ENCODE results near the gene VOPP1.
"Not testable (repeated sequence)": the region's sequence is repeated elsewhere in the genome, so short reads cannot be mapped to it uniquely, and the experiment has no call there.

Gene VOPP1

DNA sequence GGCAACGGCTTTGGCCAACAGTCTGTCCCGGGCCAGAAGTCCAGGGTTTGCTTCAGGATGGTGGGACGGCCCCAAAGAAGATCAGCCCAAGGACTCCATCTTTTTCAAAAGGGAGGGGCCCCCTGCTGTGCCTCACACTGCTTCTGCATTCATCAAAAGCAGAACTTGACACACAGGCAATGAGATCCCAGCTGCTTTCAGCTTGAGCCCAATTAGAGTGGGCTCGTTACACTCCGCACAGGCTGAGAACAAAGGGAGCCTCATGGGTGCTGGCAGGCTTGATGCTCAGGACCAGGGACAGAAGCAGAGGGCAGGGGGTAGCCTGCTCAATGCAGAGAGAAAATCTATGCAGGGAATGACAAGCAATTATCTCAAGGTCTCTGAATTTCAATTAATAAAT is 45.5 kb downstream of the VOPP1 start:
- DNase-seq = peak; percentile 96

DNA sequence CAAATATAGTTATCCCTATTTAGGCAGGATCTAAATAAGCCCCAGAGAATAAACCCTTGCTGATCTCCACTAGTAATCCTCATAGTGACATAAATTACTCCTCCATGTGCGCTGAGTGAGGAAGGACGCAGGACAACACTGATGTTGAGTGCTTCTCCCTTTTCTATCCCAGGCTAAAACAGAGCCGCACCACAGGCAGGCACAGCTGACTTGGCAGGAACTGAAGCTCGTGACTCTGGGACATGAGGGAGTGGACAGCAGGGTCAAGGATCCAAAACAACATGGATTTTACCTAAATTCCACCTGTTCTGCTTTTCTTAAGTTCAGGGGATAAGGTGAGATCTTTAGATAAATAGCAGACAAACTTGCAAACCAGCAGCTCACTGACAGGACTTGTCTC is 46.0 kb downstream of the VOPP1 start:
- no peak for DNase-seq

DNA sequence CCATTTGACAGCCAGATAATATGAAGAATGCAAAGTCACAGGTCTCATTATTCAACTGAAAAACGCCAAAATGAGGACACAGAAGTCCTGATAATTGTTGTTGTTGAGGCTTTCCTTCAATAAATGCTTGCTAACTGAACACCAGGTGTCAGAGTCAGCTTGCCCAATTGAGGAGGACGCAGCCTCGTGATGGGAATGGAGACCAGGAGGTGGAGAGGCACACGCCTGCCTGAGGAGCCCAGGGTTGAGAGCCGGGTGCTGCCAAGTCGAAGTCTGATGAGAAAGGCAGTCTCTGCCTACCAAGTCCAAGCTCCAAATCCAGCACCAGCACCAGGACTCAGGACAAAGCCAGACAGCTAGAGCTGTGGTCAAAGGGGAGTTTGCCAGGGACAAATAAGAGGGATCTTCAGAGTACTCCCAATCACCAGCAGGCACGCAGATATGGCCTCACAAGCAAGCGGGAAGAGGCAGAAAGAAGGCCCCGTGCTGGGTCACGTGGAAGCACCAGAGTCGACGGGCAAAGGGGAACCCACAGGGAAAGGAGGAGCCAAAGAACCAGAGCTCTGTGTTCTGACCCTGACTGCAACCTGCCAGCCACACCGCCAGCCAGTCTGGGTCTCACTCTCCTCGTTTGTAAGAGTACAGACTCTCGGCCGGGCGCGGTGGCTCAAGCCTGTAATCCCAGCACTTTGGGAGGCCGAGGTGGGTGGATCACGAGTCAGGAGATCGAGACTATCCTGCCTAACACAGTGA is 47.6 kb downstream of the VOPP1 start:
- peak; percentile 58 for DNase-seq

DNA sequence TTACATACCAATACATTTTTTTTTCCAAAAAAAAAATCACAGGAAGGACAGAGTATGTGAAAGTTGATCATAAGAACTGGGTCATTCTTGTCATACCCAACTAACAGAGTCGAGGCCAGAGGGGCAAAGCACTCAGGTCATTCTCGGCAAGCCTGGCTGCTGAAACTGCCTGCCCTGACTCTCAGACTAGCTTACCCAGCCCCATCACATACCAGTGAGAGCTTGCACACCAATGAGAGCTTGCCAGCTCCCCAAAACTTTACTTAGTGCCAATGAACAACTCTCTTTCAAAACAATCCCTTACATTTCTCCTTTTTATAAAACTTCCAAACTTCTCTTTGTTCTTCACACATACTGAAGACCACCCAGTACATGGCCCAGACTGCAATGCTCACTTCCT is 48.9 kb downstream of the VOPP1 start:
- DNase-seq = no peak

DNA sequence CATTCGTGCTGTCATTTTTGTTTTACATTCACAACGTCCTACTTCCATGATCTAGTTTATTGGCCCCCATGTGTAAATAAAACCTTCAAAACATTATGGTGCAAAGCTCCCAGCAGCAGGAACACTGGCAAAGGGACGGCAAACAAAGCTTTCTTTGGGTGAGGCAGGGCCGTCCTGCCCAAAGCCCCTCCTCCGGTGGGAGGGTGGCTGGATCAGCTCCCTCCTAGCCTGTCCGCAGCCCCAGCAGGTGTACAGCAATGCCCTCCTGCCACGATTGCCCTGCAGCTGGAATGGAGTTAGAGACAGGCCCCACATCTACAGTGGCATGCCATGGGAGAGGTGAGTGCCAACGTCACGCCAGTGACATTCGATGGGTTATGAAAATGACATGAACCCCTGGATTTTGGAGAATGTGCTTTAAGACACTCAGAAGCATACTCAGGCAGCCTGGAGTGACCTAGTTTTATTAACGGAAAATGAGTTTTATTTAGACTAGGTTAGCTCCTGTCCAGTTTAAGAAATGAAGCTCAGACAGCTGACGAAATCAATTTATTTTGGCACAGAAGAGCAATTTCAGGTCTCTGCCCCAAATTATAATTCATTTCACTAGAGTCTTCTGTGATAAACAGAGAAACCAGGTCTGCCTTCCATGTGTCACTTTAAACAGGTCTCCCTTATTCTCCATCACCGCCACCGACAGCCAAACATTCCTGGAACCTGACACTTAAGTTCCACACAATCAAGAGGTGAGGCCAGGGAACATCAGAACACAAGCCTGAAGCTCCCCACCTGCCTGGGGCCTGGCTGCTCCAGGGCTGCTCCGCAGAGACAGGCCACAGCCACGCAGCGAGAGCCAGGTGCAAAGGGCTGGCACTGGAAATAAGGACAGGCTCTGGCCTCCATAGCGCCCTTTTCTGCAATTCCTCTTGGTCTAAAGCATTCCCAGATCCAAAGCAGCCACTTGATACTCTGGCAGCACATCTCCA is 50.1 kb downstream of the VOPP1 start:
- no peak for DNase-seq

DNA sequence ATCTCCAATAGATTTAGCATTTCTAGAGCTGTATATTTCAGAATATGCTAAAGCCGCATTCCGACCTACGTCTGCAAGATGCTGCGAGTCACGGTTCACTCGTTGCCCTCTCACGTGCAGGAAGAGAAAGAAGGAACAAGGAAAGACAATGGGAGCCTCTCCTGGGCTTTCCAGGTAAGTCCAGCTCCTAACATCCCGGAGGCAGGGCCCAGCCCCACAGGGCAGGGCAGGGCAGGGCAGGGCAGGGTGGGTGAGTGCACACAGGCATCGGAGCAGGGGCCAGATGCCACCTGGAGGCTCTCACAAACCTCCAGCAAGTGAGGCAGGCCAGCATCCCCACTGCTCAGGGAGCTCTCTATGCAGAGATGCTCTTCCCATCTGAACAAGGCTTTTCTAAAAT is 50.8 kb downstream of the VOPP1 start:
- no peak for DNase-seq

DNA sequence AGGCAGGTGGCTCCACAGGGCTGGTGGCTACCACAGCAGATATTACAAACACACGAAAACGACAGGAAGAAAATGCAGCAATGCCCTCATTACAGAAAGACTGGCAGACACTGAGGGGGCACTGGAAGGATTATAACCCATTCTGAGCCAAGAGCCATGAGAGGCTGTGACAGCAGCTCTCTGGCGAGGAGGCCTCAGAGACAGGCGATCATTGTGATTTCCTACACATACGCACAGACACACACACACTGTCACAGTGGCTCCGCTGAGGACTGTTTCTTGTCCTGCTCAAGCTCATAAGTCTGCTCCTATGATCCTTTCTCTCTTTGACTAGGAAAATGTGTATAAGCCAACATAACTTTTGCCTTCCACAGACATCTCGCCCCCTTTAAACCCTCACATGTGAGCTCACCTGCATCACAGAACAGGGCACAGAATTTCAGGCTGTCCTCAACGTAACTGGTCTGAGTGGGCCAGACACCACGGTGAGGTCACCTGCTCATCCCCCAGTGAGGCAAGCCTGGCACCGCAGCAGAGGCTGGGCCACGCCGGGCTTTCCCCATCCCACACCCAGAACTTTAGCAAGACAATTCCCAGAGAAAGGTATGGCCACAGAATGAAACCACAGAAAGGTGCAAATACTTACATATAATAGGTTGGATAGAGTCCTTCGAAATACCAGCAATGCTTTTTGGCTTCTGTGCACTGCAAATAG is 51.7 kb downstream of the VOPP1 start:
- no peak for DNase-seq

DNA sequence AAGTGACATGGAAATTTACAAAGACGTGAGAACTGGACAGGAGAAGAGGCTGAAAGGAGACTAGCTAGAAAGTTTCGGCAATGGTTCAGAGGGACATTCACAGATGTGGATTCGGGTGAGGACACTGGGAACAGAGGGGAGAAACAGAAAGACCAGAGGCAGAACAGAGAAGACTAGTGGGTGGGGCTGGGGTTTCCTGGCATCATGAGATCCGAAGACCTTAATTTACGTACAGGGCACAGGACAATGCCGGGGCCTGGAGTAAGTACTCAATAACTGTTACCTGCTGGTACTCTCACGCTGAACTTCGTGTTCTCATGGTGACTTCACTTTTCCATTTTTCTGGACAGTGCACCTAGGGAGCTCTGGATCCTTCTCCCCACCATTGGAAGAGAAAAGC is 53.5 kb downstream of the VOPP1 start:
- no peak for DNase-seq

DNA sequence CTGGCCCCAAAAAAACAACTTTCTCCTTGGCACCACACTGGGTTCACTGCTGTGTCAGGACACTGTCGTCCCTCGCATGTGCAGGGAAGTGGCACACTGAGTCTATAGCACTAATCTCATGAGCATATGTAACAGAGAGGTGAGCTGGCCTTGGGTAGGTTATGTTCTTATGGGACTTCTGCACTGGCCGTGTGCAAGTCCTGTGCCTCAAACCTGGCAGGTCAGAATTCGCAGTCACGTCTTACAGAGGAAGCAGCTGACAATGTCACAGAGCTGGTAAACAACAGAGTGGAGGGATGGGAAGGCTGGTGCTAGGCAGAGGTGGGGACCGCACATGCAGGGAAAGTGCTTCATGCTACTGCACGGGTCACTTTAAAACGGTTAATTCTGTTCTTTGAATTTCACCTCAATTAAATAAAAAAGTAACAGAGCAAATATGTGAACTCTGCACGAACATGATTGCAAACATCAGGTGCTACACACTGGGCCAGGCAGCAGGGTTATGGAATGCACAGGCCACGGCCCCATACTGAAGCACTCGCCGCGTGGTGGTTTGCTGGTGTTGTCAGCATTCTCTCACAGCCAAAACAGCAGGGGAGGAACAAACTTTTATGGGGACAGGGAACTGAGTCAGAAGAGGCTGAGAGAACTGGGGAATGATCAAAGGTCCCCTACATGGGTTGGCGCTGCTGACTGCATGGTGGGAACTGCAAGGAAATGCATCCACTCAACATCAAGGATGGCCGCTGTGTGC is 54.2 kb downstream of the VOPP1 start:
- DNase-seq = no peak

DNA sequence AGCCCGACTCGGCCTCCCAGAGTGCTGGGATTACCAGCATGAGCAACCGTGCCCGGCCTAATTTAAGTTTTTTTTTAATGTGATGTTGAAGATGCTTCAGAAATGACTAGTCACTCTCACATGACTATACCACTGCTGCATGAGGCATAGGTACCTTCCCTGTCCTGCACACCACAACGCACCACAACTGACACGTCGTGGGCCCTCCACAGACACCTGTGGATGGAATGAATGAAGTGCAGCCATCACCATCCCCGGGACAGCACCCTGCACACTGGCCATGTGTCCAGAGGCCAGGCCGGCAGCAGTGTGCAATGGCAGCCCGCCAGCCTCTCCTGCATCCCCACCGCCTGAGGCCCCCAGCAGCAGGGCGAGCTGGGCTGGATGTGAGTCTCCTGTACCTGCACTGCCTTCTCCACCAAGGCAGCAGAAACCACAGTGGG is 55.1 kb downstream of the VOPP1 start:
- DNase-seq = no peak

DNA sequence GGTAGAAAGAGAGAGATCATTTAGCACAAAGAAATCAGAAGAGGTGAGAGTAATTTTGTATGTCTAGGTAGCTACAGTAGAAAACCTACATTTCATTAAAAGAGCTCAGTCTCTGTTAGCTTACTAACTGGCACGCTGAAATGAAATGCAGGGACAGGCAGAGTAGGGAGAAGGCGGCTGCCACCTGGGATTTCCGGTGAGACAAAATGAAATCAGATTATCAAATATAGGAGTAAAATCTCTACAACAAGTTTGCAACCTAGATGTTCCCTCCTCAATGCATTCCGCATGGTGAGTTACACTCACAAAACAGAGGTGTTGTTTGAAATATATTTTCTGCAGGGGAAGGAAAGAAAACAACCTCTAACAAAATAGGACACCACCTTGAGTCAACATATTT is 55.9 kb downstream of the VOPP1 start:
- no peak for DNase-seq

DNA sequence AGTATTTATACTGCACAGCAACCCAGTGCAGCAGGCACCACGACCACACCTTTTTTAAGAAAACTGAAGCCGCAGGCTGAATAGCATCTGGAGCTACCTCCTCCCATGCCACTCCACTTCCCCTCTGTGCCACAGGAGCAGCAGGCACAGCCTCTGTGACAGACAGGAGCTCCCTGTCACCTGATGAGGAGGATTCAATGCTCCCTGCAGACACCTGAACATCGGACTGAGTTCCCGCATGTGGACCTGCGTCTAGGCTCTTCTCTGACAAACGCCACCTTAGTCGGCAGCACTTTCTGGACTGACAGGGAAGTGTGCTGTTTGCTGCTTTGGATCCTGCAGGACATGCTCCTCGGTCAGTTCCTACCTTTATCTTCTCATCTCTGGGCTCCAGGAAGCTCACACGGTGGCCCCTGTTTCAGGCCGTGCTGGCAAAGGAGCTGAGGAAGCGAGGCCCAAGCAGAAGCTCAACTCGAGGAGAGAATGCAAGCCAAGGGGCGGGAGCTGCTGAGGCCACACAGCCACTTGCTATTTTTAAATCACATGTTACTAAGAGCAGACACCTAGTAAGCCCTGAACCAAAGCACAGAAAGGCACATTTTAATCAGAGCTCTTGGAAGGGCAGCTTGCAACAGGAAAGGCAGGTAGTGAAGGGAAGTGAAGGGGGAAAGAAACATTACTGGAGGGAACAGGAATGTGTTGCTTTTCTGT is 56.6 kb downstream of the VOPP1 start:
- no peak for DNase-seq

DNA sequence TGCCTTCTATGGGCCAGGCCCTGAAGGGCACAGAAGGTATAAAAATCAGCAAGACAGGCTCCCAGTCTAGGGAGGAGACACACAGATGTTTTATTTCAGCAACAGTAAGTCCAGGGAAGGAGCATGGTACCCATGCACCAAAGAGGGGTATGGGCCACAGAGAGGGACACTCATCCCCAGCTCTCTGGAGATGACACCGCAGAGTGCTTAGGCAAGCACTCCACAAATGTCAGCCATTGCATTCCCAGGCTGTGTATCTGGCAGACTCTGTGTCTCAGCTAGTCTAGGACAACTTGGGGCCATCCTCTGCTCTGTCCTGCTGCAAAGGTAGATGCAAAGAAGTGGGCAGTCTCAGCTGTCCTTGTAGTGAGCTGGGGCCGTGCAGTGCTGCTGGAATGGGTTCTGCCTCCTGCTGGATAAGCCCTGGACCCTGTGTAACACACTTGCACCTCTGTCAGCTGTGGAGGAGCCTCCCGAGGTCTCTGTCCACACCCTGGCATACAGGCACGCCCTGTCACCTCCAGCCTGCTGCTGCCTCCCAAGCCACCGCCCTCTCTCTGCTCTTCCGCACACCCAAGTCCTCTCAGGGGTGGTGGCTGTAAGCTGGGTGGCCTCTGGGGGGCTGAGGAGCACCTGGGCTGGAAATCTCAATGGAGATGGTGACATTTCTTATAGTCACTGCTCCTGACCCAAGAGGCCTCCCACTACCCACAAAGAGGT is 57.6 kb downstream of the VOPP1 start:
- DNase-seq = no peak

DNA sequence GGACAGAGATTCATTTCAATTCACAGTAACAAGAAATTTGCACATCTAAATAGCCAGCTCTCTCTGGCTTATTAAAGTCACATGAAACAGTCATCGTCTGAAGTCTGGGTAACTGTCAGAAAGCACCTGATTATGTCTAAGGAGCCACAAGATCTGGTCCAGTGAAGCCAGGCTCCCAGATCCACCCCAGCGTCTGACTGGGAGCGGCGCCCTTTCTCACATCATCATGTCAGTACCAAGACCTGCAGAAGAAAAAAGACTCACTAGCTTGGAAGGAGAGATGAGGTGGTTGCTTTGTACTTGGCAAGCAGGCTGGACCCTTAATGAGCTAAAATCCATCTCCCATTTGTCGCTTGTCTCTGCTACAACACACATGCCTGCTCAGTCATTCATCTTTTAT is 58.4 kb downstream of the VOPP1 start:
- no peak for DNase-seq

DNA sequence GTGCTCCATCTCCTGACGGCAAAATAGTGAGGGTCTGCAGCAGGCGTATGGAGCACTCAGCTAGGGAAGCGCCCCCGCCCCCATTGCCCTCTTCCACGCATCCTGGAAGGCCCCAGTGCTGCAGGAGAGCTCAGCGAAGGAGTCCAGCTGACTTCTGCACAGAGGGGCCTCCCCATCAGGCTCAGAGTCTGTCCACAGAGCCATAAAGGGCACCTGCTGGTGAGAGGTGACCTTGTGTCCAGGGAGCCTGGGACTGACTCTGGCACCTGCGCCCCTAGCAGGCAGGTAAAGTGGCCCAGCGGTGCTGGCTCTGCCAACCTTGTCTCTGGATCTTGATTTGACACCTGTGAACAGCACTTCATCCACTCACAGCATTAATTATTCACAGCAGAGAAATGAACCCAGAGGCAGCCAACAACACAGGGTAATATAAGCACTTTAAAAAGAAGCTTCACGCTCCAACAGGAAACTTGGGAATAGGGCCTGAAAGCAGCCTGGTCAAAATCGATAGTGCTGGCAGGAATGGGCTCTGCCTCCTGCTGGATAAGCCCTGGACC is 59.6 kb downstream of the VOPP1 start:
- DNase-seq = peak; percentile 62

DNA sequence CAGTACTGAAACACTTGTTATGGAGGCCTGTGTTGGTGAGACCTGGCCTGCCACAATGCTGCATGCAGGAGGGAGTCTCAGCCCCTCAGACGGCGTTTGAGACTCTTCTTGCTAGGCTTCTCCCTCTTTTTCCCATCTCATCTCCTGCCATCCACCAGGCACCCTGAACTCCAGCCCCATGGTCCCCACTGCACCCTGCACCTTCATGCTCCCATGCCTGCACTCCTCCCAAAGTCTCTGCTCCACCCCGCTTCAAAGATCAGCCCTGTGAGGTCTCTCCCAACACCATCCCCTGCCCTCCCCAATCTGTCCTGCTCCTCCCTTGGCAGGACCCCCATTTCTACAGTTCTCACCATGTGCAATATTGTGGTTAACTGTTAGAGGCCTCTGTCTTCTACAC is 61.7 kb downstream of the VOPP1 start:
- no peak for DNase-seq

DNA sequence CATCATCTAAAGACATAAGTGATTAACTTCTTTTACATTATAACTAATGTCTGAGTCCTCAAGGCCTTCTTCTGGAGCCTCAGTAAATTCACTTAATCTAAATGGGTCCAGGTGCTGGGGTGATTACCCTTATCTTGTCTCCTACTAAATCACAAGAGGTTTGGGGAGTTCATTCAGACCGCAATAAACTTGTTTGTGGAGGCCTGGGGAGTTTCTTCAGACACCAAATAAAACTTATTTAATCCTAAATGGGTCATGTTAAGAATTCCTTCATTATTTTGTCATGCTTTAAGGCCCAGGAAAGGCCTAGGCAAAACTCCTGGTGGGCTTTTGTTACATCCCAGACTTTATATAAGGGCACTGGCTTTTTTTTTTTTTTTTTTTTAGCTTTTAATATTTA is 62.1 kb downstream of the VOPP1 start:
- DNase-seq = not testable (repeated sequence)

DNA sequence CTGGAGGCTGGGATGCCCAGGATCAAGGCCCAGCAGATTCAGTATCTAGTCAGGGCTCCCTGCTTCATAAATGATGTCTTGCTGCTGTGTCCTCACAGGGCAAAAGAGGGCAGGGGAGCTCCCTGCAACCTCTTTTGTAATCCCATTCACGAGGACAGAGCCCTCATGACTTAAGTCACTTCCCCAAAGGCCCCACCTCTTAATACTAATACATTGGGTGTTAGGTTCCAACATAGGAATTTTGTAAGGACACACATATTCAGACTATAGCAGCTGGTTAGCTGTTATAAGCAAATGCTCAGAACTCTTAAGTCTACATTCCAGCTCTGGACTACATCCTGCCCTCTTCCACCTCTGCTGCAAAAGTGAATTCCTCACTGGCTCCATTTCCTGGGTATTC is 63.0 kb downstream of the VOPP1 start:
- no peak for DNase-seq

DNA sequence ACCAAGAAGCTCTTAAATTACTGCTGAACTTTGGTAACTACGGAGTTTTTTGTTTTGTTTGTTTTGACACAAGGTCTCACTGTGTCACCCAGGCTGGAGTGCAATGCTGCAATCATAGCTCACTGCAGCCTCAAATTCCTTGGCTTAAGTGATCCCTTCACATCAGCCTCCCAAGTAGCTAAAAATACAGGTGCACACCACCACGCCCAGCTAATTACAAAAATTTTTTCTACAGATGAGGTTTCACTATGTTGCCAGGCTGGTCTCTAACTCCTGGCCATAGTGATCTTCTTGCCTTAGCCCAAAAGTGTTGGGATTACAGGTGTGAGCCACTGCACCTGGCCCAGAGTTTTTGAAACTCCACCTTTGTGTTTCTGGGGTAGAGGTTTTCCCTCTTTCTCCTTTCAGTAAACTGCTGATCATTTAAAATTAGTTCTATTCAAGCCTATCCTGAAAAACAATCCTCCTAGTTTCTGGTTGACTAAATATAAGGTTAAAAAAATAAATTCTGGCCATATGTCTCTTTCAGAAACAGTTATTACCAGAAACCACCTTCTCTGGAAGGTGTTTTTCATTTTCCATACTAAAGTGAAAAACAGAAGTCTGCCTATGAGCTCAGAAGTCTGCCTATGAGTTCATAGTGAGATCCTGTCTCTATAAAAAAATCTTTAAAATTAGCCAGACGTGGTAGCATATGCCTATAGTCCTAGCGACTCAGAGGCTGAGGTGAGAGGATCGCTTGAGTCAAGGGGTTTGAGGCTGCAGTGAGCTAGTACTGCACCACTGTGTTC is 63.9 kb downstream of the VOPP1 start:
- DNase-seq = no peak

DNA sequence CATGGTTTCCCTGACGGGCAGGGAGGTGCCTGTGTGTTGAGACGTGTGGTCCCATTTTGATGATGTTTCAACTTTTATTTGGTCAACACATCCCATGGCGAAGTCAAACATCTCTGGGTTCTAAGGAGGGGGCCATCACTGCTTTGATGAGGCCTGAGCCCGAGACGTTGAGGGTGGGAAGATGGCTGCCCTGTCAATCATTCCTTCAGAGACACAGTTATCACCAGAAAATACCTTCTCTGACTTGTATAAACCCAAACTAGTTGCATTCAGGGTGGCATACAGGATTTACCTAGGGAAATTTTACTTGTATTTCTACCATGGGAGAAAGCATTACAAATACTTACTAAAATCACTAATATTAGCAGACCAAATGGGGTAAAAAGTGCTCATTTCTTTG is 64.6 kb downstream of the VOPP1 start:
- no peak for DNase-seq
